T-helper 22 cell (primary cell): ENCODE data around the gene MSH6.
"Not testable (repeated sequence)": the region's sequence is repeated elsewhere in the genome, so short reads cannot be mapped to it uniquely, and the experiment has no call there.

ENCODE experiments used
- DNase-seq: peaks from one replicate; pipeline ENCODE4 v3.0.0-alpha.2; 2020; ENCODE audit warnings: low read depth

Gene MSH6

GRCh38 chr2:47842846-47843245 lies 59.9 kb downstream of the MSH6 start:
- DNase-seq, result no peak

GRCh38 chr2:47843407-47843806 lies 60.5 kb downstream of the MSH6 start:
- DNase-seq, result no peak

- DNase-seq, result no peak
These were observed 61.2 kb downstream of the MSH6 start for GRCh38 chr2:47844162-47844561.

GRCh38 chr2:47849368-47849767 lies 66.4 kb downstream of the MSH6 start:
- DNase-seq, result no peak

GRCh38 chr2:47850198-47850597 lies 67.3 kb downstream of the MSH6 start:
- no peak for DNase-seq

GRCh38 chr2:47853067-47853777 lies 70.3 kb downstream of the MSH6 start:
- DNase-seq, result not testable (repeated sequence)
